GM12878 (cell line): Measurements from ENCODE around the gene JPH4.

Experiments used
- CEBPB ChIP-seq, 2 experiments: fragments of 150-350 bp in 1 of 2; IDR thresholded peaks; 2 replicates each; pipeline ENCODE4 v1.6.1; 2012 to 2014; ENCODE audit warnings: low read depth in 2 of 2, low read length in 2 of 2, borderline replicate concordance in 1 of 2, inconsistent platforms in 1 of 2
- CTCF ChIP-seq, 3 experiments: IDR thresholded peaks in 2 of 3; conservative IDR thresholded peaks in 1 of 3; 2 replicates each; pipeline ENCODE4 v1.5.1; 2011; ENCODE audit warnings: low read depth in 3 of 3, low read length in 3 of 3, mild to moderate bottlenecking in 3 of 3, control low read depth in 2 of 3, moderate library complexity in 2 of 3, inconsistent platforms in 1 of 3, mixed read lengths in 1 of 3; ENCODE audit not compliant: control insufficient read depth in 2 of 3, insufficient read depth in 1 of 3; ENCODE audit errors: extremely low read depth in 1 of 3
- EED ChIP-seq: sonication (generic); IDR thresholded peaks from 2 replicates; pipeline ENCODE4 v1.6.1; 2016; ENCODE audit warnings: antibody characterized with exemption, low read depth
- EZH2 ChIP-seq: IDR thresholded peaks from 2 replicates; pipeline ENCODE4 v1.6.1; 2012; ENCODE audit warnings: low read depth, mild to moderate bottlenecking, control low read depth, inconsistent platforms, low read length, borderline replicate concordance; ENCODE audit not compliant: control insufficient read depth
- POLR2AphosphoS2 ChIP-seq: IDR thresholded peaks from 2 replicates; pipeline ENCODE4 v1.6.1; 2011; ENCODE audit warnings: low read depth, mild to moderate bottlenecking, low read length, improper control_type of control experiment, moderate library complexity
- SREBF2 ChIP-seq: IDR thresholded peaks from 2 replicates; pipeline ENCODE4 v1.6.1; 2012; ENCODE audit warnings: mild to moderate bottlenecking, low read length
- SUZ12 ChIP-seq: fragments of 200-600 bp; sonication (generic); IDR thresholded peaks from one replicate; pipeline ENCODE4 v1.6.1; 2018; ENCODE audit warnings: antibody characterized with exemption, mild to moderate bottlenecking; ENCODE audit not compliant: unreplicated experiment
- ZNF384 ChIP-seq: IDR thresholded peaks from 2 replicates; pipeline ENCODE4 v1.6.1; 2012; ENCODE audit warnings: low read depth, mild to moderate bottlenecking, low read length, improper control_type of control experiment, borderline replicate concordance
- TF ChIP-seq, protein P1 (sequence below): fragments of 450-650 bp; IDR thresholded peaks from 2 replicates; pipeline ENCODE4 v1.6.1; 2017; ENCODE audit warnings: mild to moderate bottlenecking

- TF ChIP-seq CTCF (IDR thresholded peaks at IDR 0.05 in 2 of 3, conservative IDR thresholded peaks at IDR 0.05 in 1 of 3; ENCODE audit: control insufficient read depth in 2 of 3, extremely low read depth in 1 of 3, insufficient read depth in 1 of 3, low read depth in 3 of 3, low read length in 3 of 3) (no peak), EED (no peak), SUZ12 (no peak), SREBF2 (no peak), EZH2 (no peak), POLR2AphosphoS2 (no peak), CEBPB (IDR thresholded peaks at IDR 0.05; ENCODE audit: borderline replicate concordance in 1 of 2, low read depth in 2 of 2, low read length in 2 of 2) (no peak), ZNF384 (no peak)
- TF ChIP-seq, protein P1, sequence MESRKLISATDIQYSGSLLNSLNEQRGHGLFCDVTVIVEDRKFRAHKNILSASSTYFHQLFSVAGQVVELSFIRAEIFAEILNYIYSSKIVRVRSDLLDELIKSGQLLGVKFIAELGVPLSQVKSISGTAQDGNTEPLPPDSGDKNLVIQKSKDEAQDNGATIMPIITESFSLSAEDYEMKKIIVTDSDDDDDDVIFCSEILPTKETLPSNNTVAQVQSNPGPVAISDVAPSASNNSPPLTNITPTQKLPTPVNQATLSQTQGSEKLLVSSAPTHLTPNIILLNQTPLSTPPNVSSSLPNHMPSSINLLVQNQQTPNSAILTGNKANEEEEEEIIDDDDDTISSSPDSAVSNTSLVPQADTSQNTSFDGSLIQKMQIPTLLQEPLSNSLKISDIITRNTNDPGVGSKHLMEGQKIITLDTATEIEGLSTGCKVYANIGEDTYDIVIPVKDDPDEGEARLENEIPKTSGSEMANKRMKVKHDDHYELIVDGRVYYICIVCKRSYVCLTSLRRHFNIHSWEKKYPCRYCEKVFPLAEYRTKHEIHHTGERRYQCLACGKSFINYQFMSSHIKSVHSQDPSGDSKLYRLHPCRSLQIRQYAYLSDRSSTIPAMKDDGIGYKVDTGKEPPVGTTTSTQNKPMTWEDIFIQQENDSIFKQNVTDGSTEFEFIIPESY: no peak
These were observed 1.4 kb downstream of the JPH4 start for GRCh38 chr14:23577004-23577681.
